Endodermal cell (in vitro differentiated cells): ENCODE results near the gene BMP7. TPM values are rescaled to one million over a fixed set of nuclear protein-coding genes. Genes with fewer than 3 reads are reported as not detected.

Experiments
- DNase-seq: peaks from one replicate; pipeline ENCODE4 v3.0.0-alpha.2; 2017
- H3K27ac ChIP-seq: 2 replicates; pipeline ENCODE4 v1.5.1; 2013; ENCODE audit warnings: mild to moderate bottlenecking, low read depth, low read length, moderate library complexity
- H3K27me3 ChIP-seq: 2 replicates; pipeline ENCODE4 v1.6.1; 2013; ENCODE audit warnings: mild to moderate bottlenecking, low read length, moderate library complexity; ENCODE audit not compliant: insufficient read depth, control insufficient read depth, poor library complexity, severe bottlenecking
- H3K36me3 ChIP-seq: 2 replicates; pipeline ENCODE4 v1.7.0; 2013; ENCODE audit warnings: mild to moderate bottlenecking, low read length, moderate library complexity; ENCODE audit not compliant: control insufficient read depth, insufficient read depth
- H3K4me1 ChIP-seq: one replicate; pipeline ENCODE4 v1.7.0; 2013; ENCODE audit warnings: low read length; ENCODE audit not compliant: control insufficient read depth, insufficient read depth
- H3K4me3 ChIP-seq: 2 replicates; pipeline ENCODE4 v1.5.1; 2013; ENCODE audit warnings: mild to moderate bottlenecking, low read length, moderate library complexity
- H3K9ac ChIP-seq: 2 replicates; pipeline ENCODE4 v1.6.1; 2013; ENCODE audit warnings: mild to moderate bottlenecking, low read length, moderate library complexity; ENCODE audit not compliant: poor library complexity, severe bottlenecking; ENCODE audit errors: extremely low read depth
- H3K9me3 ChIP-seq: 2 replicates; pipeline ENCODE4 v1.6.1; 2013; ENCODE audit warnings: mild to moderate bottlenecking, low read length, moderate library complexity; ENCODE audit not compliant: control insufficient read depth
- H3K27ac Mint-ChIP-seq: 2 replicates; pipeline ENCODE4 v1.8.0; 2020; ENCODE audit warnings: mixed read lengths
- H3K27me3 Mint-ChIP-seq: 2 replicates; pipeline ENCODE4 v1.8.0; 2021; ENCODE audit warnings: mild to moderate bottlenecking, mixed read lengths; ENCODE audit not compliant: insufficient read depth
- H3K36me3 Mint-ChIP-seq: 2 replicates; pipeline ENCODE4 v1.8.0; 2020; ENCODE audit warnings: low read depth, mixed read lengths
- H3K4me1 Mint-ChIP-seq: 2 replicates; pipeline ENCODE4 v1.8.0; 2020; ENCODE audit warnings: mixed read lengths
- H3K4me3 Mint-ChIP-seq: 2 replicates; pipeline ENCODE4 v1.8.0; 2020; ENCODE audit warnings: mild to moderate bottlenecking, moderate library complexity, mixed read lengths
- H3K9me3 Mint-ChIP-seq: 2 replicates; pipeline ENCODE4 v1.8.0; 2020; ENCODE audit warnings: mild to moderate bottlenecking, mixed read lengths
- CTCF ChIP-seq: fragments of 200-600 bp; sonication (generic); conservative IDR thresholded peaks from 2 replicates; pipeline ENCODE4 v1.5.0; 2021; ENCODE audit warnings: antibody characterized with exemption, mild to moderate bottlenecking
- WGBS, 2 experiments: methylation state at CpG; one replicate each; pipeline versions ENCODE4 v1.1.5 to v1.1.7; 2013; ENCODE audit warnings: missing lambda C conversion rate in 2 of 2, mixed read lengths in 1 of 2; ENCODE audit not compliant: insufficient coverage in 1 of 2, insufficient read length in 1 of 2; 5-methylcytosine and 5-hydroxymethylcytosine counted together
- total RNA-seq, 2 donors: library from RNA; stranded (reverse); fragmentation: NEBNext Ultra II Directional in 1 of 2; extraction: Animal tissue kit (Norgen Biotek cat#: 25700) in 1 of 2; gene quantifications; 2 replicates in 1 of 2; 3 replicates in 1 of 2; pipeline ENCODE4 v1.2.1, GENCODE V29; 2021

BMP7 gene
- total RNA-seq, 2 donors from 2014 or later, result 45.6 to 49.6 TPM

GRCh38 chr20:57259121-57259937, 7.1 kb downstream of the BMP7 start:
- WGBS, 2 experiments, result 61 to 70% methylated on average over 11 to 21 of the region's 21 CpGs
- Mint-ChIP-seq H3K27me3 (peaks cover 25% of the 10 kb centered on the region), H3K27ac (no peak overlapping the region), H3K36me3 (peaks cover 4% of the 10 kb centered on the region), H3K4me3 (no peak overlapping the region), H3K4me1 (peaks cover 69% of the 10 kb centered on the region), H3K9me3 (no peaks in the 10 kb centered on the region)
- H3K4me1 ChIP-seq, result peaks cover 26% of the 10 kb centered on the region
- H3K27me3 ChIP-seq, result peaks cover 20% of the 10 kb centered on the region
- H3K9me3 ChIP-seq, result no peaks in the 10 kb centered on the region
- peak overlapping the region; percentile 34 for H3K27ac ChIP-seq
- TF ChIP-seq CTCF, result no peak
- H3K9ac ChIP-seq, result no peak overlapping the region
- no peak overlapping the region for H3K4me3 ChIP-seq
- peak; percentile 51 for DNase-seq
- no peaks in the 10 kb centered on the region for H3K36me3 ChIP-seq

DNA sequence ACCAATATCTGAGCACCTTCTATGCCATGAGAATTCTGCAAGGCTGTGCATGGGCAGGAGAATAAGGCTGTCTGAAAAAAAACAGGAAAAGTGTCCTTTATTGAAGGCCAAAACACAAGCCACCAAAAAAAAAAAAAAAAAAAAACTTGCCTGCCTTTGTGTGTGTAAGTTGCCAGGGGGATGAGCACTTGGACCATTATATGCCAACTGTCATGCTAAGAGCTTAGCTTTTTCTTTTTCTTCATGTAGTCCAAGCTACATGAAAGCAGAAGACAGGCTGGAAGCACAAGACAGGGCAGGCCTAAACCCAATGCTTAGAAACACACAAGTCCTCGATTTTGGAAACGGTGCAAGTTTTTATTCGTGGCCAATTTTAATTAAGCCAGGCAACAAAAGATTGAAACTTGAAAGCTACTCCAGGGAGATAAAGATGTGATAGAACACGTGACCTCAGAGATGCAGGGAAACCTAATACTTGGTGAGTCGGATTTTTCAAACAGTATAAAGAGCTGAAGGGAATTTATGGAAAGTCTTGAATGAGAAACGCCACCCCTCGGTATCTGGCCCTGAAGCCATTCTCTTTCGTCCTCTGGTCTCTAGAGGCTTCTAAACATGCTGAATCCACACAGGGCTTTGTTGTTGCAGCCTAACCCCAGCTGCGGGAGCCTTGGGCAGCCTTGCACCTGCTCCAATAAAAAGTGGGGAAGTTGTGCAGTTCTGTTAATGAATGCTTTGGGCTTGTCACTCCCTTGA, 8.6 kb downstream of the BMP7 start:
- H3K27ac Mint-ChIP-seq, result no peak overlapping the region
- H3K36me3 Mint-ChIP-seq, result peaks cover 4% of the 10 kb centered on the region
- H3K9me3 ChIP-seq, result no peaks in the 10 kb centered on the region
- peak overlapping the region; percentile 86 for H3K27ac ChIP-seq
- H3K9me3 Mint-ChIP-seq, result no peaks in the 10 kb centered on the region
- H3K9ac ChIP-seq, result no peak overlapping the region
- peaks cover 20% of the 10 kb centered on the region for H3K27me3 ChIP-seq
- H3K27me3 Mint-ChIP-seq, result peaks cover 22% of the 10 kb centered on the region
- DNase-seq, result no peak
- no peak overlapping the region for H3K4me3 Mint-ChIP-seq
- H3K36me3 ChIP-seq, result no peaks in the 10 kb centered on the region
- no peak for TF ChIP-seq CTCF
- H3K4me3 ChIP-seq, result no peak overlapping the region
- WGBS, 2 experiments, result 66 to 67% methylated on average over 8 to 9 of the region's 9 CpGs
- H3K4me1 Mint-ChIP-seq, result peaks cover 60% of the 10 kb centered on the region
- peaks cover 20% of the 10 kb centered on the region for H3K4me1 ChIP-seq

GRCh38 chr20:57256908-57257307, 9.5 kb downstream of the BMP7 start:
- Mint-ChIP-seq H3K9me3 (no peaks in the 10 kb centered on the region), H3K4me1 (peaks cover 60% of the 10 kb centered on the region), H3K27me3 (peaks cover 18% of the 10 kb centered on the region), H3K36me3 (peaks cover 4% of the 10 kb centered on the region), H3K4me3 (no peak overlapping the region), H3K27ac (no peak overlapping the region)
- TF ChIP-seq CTCF, result no peak
- peaks cover 13% of the 10 kb centered on the region for H3K4me1 ChIP-seq
- H3K27me3 ChIP-seq, result peaks cover 20% of the 10 kb centered on the region
- H3K9me3 ChIP-seq, result no peaks in the 10 kb centered on the region
- no peaks in the 10 kb centered on the region for H3K36me3 ChIP-seq
- no peak overlapping the region for H3K27ac ChIP-seq
- no peak for DNase-seq
- H3K9ac ChIP-seq, result no peak overlapping the region
- 86 to 93% methylated on average over 6 of the region's 6 CpGs for WGBS, 2 experiments
- no peak overlapping the region for H3K4me3 ChIP-seq
